DOHH2 (cell line): ENCODE results near the gene PARG.
"Not testable (repeated sequence)": the region's sequence is repeated elsewhere in the genome, so short reads cannot be mapped to it uniquely, and the experiment has no call there.

ENCODE experiments used
- EZH2phosphoT487 ChIP-seq: fragments of 200-600 bp; sonication (generic); IDR thresholded peaks from 2 replicates; pipeline ENCODE4 v1.6.1; 2017; ENCODE audit warnings: borderline replicate concordance, mild to moderate bottlenecking, antibody characterized with exemption, low read length, moderate library complexity, mixed read lengths
- TF ChIP-seq, protein P1 (sequence below): fragments of 200-600 bp; sonication (generic); IDR thresholded peaks from one replicate; pipeline ENCODE4 v1.5.1; 2014; ENCODE audit warnings: antibody characterized with exemption, mild to moderate bottlenecking, low read depth, low read length; ENCODE audit not compliant: poor library complexity, severe bottlenecking

DNA sequence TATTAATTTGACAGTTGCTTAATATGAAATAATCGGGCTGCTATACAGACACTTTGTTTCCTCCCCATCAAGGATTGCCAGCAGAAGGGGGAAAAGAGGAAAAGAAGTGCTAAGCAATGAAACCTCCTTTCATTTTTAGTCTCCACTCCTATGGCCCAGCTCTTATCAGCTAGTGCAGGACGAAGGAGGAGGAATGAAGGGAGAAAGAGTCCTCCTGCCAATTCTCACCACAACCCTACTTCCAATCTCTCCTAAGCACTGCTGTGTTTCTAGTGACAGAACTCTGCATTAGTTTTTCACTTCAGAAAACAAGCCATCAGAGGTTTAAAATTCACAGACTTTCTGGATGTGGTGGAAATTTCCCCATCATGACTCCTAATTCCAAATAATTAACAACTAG, 41.8 kb downstream of the PARG start:
- TF ChIP-seq, protein P1, sequence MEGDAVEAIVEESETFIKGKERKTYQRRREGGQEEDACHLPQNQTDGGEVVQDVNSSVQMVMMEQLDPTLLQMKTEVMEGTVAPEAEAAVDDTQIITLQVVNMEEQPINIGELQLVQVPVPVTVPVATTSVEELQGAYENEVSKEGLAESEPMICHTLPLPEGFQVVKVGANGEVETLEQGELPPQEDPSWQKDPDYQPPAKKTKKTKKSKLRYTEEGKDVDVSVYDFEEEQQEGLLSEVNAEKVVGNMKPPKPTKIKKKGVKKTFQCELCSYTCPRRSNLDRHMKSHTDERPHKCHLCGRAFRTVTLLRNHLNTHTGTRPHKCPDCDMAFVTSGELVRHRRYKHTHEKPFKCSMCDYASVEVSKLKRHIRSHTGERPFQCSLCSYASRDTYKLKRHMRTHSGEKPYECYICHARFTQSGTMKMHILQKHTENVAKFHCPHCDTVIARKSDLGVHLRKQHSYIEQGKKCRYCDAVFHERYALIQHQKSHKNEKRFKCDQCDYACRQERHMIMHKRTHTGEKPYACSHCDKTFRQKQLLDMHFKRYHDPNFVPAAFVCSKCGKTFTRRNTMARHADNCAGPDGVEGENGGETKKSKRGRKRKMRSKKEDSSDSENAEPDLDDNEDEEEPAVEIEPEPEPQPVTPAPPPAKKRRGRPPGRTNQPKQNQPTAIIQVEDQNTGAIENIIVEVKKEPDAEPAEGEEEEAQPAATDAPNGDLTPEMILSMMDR, result not testable (repeated sequence)
- TF ChIP-seq EZH2phosphoT487, result not testable (repeated sequence)
